Stimulated activated CD4-positive, alpha-beta T cell treated with anti-CD3 and anti-CD28 coated beads, Interleukin-1b, Interleukin-23, amount 100 ng/mL, for 48 hours (primary cell): ENCODE data around the gene EFS.

Experiments
- DNase-seq: peaks from one replicate; pipeline ENCODE4 v3.0.0-alpha.2; 2020

The EFS gene

DNA sequence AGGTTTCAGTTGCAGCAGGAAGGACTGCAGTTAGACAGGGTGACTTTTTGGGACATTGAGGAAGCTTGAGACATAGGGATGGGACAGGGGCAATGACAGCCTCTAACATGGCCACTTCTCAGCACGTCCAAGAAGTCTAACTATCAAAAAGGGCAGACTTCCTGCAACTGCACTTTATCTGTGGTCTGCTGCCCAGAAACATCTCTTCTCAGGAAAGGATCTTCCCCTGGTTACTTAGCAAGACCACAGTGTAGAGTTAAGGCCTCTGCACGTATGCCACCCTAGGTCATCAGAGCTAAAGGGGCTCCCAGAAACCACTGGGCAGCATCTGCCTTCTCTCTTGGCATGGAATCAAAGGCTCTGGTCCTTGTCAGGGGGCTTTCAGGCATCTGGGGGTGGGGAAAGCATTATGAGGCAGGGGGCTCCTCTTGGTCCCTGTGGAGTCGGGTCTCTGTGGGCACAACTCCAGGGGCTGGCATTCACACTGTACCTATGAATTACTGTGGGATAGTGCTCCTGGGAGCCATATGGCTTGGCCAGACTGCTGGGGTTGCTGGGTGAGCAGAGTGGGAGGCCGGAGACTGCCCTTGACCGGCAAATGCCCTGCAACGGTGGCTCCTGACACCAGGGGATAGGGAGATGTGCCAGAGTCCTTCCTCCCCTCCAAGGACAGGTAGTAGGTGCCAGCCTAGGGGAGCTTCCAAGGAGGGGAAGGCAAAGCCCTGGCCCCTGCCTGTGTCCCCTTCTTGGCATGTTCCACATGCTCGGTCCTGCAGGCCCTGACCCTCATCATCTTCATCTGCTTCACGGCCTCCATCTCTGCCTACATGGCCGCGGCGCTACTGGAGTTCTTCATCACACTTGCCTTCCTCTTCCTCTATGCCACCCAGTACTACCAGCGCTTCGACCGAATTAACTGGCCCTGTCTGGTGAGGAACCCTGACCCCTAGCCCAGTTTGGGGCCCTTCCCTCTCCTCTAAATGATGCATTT, 12.9 kb upstream of the EFS start:
- no peak for DNase-seq

GRCh38 chr14:23377198-23377550, 12.2 kb upstream of the EFS start:
- DNase-seq = no peak

DNA sequence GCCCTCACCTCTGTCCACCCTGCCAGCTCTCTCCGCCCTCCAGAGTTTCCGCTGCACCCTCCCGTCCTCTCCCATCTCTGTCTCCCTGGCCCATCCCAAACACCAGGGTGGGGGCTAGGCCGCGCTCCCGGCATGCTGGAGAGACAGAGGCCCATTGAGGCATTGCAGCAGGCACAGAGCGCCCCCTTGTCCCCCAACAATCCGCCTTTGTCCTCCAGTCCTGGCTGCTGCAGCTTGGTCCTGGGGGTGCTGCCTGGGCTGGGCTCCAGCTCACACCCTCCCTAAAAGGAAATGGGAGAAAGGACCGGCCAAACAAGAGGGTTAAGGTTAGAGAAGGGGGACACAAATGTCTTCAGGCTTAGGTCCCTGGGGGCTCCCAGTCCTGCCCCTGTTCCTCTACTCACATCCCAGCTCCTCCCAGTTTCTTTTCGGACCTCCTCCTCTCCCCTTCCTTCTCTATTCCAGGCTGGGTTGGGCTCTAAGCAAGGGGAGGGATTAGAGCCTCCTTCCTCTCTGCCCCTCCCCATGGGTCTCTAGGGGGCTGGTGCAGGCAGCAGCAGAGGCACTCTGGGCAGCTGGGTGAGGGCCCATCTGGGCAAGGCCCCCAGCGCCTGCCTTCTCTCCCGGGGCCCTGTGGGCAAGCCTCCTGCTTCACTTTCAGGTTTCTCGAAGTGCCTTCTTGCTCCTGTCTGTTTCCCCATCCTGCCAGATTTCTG, 11.7 kb upstream of the EFS start, which contains the start of gene CMTM5:
TSS of gene CMTM5 (plus strand) at position 565 of the 716 bp plus-strand sequence. CDS start 206 bp downstream, outside the sequence.
- DNase-seq = no peak

DNA sequence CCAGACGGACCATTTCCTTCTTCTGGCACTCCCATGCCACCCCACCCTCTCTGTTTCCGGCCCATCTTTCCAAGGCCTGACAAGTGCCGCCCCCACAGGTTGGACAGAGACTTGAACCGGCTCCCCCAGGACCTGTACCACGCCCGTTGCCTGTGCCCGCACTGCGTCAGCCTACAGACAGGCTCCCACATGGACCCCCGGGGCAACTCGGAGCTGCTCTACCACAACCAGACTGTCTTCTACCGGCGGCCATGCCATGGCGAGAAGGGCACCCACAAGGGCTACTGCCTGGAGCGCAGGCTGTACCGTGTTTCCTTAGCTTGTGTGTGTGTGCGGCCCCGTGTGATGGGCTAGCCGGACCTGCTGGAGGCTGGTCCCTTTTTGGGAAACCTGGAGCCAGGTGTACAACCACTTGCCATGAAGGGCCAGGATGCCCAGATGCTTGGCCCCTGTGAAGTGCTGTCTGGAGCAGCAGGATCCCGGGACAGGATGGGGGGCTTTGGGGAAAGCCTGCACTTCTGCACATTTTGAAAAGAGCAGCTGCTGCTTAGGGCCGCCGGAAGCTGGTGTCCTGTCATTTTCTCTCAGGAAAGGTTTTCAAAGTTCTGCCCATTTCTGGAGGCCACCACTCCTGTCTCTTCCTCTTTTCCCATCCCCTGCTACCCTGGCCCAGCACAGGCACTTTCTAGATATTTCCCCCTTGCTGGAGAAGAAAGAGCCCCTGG, 10.7 kb upstream of the EFS start:
- DNase-seq = no peak

DNA sequence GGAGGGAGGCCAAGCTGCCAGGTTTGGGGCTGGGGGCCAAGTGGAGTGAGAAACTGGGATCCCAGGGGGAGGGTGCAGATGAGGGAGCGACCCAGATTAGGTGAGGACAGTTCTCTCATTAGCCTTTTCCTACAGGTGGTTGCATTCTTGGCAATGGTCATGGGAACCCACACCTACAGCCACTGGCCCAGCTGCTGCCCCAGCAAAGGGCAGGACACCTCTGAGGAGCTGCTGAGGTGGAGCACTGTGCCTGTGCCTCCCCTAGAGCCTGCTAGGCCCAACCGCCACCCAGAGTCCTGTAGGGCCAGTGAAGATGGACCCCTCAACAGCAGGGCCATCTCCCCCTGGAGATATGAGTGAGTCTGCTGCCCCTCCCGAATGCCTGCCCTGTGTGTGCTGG, 8.1 kb upstream of the EFS start:
- no peak for DNase-seq

- DNase-seq = no peak
Observed at GRCh38 chr14:23372509-23372908, 7.5 kb upstream of the EFS start, which contains the start of gene IL25. Gene IL25, plus strand, starts transcription at chr14:23372809.

DNA sequence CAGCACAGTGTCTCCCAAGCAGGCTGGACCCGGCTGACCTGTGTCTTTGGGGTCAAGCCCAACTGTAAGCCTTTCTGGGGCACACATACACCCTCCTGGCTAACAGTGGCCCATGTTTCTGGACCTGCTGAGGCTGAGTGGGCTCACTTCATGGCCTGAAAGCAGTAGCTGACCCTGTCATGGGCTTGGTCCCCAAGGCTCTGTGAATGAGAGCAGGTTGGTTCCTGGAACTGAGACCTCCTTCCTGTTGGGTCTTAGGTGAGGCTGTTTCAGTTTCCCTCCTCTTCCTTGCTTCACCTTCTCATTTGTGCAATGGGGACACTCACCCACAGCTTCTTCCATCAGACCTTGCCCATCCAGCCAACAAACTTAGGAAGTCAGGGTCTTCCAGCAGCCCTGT, 6.9 kb upstream of the EFS start:
- no peak for DNase-seq

GRCh38 chr14:23370221-23370620, 5.2 kb upstream of the EFS start:
- no peak for DNase-seq

DNA sequence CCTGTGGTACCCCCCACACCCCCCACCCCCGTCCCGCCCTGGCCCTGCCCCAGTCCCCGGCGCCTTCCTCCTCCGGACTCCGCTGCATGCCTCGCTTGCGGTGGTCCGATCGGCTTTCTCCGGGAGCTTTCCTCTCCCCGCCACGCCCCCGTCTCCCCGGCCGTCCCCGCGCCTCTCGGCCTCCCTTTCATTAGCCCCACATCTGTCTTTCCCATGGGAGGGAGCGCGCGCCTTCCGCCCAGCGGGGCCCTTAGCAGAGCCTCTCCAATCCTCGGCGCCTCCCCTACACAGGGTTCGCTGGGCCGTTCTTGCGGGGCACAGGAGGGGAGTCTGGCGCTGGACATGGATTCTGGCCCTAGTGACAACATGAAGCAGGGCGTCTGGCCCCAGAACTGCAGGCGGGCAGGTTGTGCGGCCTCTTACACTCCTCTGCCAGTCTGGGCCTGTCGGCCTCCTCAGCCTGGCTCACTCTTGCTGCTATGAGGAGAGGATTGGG, 1.5 kb upstream of the EFS start:
- DNase-seq = no peak

GRCh38 chr14:23365732-23366425, 907 bp upstream of the EFS start:
- no peak for DNase-seq

GRCh38 chr14:23364164-23365035, 572 bp downstream of the EFS start:
- DNase-seq = no peak

DNA sequence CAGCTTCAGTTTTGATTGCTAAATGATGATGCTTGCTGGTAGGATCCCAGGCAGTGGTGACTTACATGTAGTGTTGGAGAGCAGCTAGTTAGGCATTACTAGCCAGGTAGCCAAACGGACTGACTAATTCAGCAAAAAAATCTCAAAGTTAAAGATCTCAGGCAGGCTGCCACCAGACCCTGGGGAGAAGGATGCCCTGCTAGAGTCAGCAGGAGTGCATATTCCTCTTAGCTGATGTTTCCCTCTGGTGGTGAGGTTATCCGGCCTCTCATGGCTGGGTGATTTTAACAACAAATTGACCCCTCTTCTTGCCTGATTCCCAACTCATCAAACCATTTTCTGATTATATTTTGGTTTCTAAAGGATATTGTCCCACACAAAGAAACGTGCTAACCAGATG, 2.8 kb downstream of the EFS start:
- DNase-seq = no peak

GRCh38 chr14:23361763-23362162, 3.2 kb downstream of the EFS start:
- DNase-seq = no peak

DNA sequence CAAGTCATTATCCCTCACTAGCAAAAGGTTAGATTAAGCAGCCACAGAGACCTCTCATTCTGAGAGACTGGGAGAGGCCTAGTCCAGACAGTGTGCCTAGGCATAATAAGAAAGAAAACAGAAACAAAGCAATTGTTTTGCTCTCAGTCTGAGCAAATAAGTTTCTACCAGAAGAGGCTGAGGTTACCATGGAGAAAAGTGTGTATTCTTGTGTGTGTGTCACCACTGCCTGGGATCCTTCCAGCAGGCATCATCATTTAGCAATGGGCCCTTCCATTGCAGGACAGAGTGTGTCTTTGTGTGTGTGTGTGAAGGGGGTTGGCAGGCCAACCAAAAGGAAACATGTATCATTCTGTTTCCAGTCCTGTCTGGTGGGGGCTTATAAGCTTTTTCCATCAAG, 3.7 kb downstream of the EFS start:
- no peak for DNase-seq

- no peak for DNase-seq
Observed at GRCh38 chr14:23360496-23360895, 4.5 kb downstream of the EFS start.

- DNase-seq = no peak
Observed at GRCh38 chr14:23359722-23360447, 5.1 kb downstream of the EFS start.

DNA sequence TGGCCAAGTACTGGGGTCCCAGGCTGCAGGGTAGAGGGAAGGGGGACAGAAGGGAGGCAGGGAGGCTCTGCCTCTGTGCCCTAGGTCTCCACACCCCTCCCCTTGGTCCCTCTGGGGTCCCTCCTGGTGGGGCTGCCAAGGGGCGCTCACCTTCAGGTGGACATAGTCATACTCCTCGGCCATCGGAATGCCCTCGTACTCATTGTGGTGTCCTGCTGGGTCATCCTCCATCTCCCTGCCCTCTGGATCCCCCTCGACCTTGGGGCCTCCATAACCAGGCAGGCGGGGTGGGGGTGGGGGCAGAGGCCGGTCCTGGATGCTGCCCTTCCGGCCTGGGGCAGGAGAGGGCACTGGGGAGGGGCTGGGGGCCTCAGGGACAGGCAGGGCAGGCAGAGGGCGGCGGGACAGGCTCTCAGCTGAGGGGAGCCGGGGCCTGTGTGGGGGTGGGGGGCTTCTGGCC, 5.8 kb downstream of the EFS start:
- DNase-seq = no peak

DNA sequence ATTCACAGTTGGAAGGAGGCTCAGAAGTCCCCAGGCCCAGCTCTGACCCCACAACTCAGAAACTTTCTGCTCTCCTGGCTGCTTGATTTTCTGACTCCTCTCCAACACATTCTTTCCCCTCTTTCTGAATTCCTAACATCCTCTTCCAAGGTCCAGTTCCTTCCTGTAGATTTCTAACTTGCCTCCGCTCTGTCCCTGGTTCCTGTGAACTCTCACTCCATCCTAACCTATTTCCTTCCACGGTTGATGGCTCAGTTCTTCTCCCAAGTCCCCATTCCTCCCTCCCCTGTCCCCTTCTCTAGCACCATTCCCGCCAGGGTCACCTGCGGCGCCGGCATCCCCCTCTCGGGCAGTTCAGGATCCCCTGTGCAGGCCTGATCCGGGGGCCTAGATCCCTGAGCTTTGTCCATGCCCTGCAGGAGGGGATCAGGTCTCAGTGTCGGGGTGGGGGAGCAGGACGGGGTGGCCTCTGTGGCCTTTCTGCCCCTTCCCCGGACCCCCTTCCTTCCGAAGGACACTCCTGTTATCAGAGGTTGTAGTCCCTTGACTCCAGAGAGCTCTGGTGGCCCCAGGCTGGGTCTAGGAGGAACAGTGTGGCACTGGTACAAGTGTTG, 6.3 kb downstream of the EFS start:
- no peak for DNase-seq

DNA sequence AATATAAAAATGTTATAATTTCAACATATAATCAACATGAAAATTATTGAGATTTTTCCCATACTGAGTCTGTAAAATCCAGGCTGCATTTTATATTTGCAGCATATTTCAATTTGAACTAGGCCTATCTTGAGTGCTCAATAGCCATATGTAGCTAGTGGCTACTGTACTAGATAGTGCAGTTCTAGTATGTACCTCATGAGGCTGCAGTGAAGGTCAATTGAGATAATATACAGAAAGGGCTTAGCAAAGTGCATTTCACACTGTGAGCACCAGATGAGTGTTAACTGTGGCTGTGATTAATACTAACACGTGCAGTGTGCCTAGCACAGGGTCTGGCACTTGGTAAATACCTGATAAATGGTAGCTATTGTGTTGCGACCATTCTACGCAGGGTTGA, 6.9 kb downstream of the EFS start:
- DNase-seq = no peak

GRCh38 chr14:23357261-23357660, 7.7 kb downstream of the EFS start:
- no peak for DNase-seq
